Testis (tissue), 2 donors: Measurements from ENCODE around the gene FARS2.

Experiments
- POLR2A ChIP-seq: fragments of 450-650 bp; IDR thresholded peaks from one replicate; pipeline ENCODE4 v1.6.1; 2017; ENCODE audit warnings: antibody characterized with exemption, mild to moderate bottlenecking, moderate library complexity
- TF ChIP-seq, protein P1 (sequence below), 3 experiments: fragments of 450-650 bp in 2 of 3; fragments of 200-600 bp in 1 of 3; sonication (generic) in 1 of 3; IDR thresholded peaks; one replicate each; pipeline ENCODE4 v1.5.1; 2016 to 2019; ENCODE audit warnings: antibody characterized with exemption in 3 of 3, mild to moderate bottlenecking in 2 of 3, moderate library complexity in 1 of 3

DNA sequence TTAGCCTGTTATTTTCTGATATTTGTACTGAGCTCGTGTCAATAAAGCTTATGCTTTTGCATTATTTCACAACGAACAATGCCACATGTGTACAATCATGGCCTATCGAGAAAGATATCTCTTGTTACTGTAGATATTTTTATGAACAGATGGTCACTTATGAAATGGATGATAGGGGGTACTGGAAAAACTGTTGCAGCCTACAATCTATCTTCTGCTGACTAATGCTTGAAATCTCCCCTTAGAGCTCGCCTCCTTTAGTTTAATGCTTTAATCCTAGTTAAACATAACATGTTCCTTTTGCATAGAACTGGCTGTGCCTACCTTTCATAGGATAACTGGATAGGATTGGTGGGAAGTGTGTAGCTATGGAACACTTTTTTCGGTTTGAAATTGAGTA is 296.2 kb downstream of the FARS2 start:
- TF ChIP-seq, protein P1, sequence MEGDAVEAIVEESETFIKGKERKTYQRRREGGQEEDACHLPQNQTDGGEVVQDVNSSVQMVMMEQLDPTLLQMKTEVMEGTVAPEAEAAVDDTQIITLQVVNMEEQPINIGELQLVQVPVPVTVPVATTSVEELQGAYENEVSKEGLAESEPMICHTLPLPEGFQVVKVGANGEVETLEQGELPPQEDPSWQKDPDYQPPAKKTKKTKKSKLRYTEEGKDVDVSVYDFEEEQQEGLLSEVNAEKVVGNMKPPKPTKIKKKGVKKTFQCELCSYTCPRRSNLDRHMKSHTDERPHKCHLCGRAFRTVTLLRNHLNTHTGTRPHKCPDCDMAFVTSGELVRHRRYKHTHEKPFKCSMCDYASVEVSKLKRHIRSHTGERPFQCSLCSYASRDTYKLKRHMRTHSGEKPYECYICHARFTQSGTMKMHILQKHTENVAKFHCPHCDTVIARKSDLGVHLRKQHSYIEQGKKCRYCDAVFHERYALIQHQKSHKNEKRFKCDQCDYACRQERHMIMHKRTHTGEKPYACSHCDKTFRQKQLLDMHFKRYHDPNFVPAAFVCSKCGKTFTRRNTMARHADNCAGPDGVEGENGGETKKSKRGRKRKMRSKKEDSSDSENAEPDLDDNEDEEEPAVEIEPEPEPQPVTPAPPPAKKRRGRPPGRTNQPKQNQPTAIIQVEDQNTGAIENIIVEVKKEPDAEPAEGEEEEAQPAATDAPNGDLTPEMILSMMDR (IDR thresholded peaks at IDR 0.05), result no peak
- TF ChIP-seq POLR2A, result no peak
